ENCODE measurements around the gene ABHD1.

DNA sequence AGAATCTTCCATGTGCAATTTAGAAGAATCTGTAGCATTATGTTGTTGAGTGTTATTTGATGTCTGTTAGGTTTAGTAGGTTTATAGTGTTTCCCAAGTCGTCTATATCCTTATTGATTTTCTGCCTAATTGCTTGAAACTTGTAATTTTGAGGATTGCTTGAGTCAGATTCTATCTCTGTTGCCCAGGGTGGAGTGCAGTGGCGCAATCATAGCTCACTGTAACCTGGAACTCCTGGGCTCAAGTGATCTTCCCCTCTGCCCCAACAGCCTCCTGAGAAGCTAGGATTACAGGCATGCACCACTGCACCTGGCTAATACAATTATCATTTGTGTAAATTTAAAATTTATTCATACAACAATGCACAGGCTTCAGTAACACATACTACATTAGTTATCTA is 22.1 kb downstream of the ABHD1 start:
- TF ChIP-seq, protein P1, sequence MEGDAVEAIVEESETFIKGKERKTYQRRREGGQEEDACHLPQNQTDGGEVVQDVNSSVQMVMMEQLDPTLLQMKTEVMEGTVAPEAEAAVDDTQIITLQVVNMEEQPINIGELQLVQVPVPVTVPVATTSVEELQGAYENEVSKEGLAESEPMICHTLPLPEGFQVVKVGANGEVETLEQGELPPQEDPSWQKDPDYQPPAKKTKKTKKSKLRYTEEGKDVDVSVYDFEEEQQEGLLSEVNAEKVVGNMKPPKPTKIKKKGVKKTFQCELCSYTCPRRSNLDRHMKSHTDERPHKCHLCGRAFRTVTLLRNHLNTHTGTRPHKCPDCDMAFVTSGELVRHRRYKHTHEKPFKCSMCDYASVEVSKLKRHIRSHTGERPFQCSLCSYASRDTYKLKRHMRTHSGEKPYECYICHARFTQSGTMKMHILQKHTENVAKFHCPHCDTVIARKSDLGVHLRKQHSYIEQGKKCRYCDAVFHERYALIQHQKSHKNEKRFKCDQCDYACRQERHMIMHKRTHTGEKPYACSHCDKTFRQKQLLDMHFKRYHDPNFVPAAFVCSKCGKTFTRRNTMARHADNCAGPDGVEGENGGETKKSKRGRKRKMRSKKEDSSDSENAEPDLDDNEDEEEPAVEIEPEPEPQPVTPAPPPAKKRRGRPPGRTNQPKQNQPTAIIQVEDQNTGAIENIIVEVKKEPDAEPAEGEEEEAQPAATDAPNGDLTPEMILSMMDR (conservative IDR thresholded peaks at IDR 0.05; ENCODE audit: low read depth in 2 of 2), result no peak
- TF ChIP-seq ZNF114 (CRISPR knock-in tag; IDR thresholded peaks at IDR 0.05) (no peak), NANOG (IDR thresholded peaks at IDR 0.05; ENCODE audit: borderline replicate concordance) (no peak), EZH2 (IDR thresholded peaks at IDR 0.05; ENCODE audit: low read depth, unreplicated experiment) (no peak), POLR2AphosphoS5 (IDR thresholded peaks at IDR 0.05; ENCODE audit: low read depth) (no peak), EZH2phosphoT487 (IDR thresholded peaks at IDR 0.05; ENCODE audit: unreplicated experiment) (no peak)
- TF ChIP-seq, protein P2, sequence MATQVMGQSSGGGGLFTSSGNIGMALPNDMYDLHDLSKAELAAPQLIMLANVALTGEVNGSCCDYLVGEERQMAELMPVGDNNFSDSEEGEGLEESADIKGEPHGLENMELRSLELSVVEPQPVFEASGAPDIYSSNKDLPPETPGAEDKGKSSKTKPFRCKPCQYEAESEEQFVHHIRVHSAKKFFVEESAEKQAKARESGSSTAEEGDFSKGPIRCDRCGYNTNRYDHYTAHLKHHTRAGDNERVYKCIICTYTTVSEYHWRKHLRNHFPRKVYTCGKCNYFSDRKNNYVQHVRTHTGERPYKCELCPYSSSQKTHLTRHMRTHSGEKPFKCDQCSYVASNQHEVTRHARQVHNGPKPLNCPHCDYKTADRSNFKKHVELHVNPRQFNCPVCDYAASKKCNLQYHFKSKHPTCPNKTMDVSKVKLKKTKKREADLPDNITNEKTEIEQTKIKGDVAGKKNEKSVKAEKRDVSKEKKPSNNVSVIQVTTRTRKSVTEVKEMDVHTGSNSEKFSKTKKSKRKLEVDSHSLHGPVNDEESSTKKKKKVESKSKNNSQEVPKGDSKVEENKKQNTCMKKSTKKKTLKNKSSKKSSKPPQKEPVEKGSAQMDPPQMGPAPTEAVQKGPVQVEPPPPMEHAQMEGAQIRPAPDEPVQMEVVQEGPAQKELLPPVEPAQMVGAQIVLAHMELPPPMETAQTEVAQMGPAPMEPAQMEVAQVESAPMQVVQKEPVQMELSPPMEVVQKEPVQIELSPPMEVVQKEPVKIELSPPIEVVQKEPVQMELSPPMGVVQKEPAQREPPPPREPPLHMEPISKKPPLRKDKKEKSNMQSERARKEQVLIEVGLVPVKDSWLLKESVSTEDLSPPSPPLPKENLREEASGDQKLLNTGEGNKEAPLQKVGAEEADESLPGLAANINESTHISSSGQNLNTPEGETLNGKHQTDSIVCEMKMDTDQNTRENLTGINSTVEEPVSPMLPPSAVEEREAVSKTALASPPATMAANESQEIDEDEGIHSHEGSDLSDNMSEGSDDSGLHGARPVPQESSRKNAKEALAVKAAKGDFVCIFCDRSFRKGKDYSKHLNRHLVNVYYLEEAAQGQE (IDR thresholded peaks at IDR 0.05; ENCODE audit: unreplicated experiment), result no peak

Data from GM23338 (cell line).